ENCODE data around the gene PPIP5K2.

- TF ChIP-seq, protein P1, sequence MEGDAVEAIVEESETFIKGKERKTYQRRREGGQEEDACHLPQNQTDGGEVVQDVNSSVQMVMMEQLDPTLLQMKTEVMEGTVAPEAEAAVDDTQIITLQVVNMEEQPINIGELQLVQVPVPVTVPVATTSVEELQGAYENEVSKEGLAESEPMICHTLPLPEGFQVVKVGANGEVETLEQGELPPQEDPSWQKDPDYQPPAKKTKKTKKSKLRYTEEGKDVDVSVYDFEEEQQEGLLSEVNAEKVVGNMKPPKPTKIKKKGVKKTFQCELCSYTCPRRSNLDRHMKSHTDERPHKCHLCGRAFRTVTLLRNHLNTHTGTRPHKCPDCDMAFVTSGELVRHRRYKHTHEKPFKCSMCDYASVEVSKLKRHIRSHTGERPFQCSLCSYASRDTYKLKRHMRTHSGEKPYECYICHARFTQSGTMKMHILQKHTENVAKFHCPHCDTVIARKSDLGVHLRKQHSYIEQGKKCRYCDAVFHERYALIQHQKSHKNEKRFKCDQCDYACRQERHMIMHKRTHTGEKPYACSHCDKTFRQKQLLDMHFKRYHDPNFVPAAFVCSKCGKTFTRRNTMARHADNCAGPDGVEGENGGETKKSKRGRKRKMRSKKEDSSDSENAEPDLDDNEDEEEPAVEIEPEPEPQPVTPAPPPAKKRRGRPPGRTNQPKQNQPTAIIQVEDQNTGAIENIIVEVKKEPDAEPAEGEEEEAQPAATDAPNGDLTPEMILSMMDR (IDR thresholded peaks at IDR 0.05; ENCODE audit: low read depth, low read length, missing input control): no peak
- no peak for TF ChIP-seq EGR1 (IDR thresholded peaks at IDR 0.05; ENCODE audit: low read depth in 2 of 2)
- no peak for TF ChIP-seq FOXA1 (IDR thresholded peaks at IDR 0.05)
- TF ChIP-seq ATF3 (IDR thresholded peaks at IDR 0.05): no peak
- no peak for TF ChIP-seq REST (IDR thresholded peaks at IDR 0.05)
- TF ChIP-seq TAF1 (conservative IDR thresholded peaks at IDR 0.05): no peak
Observed at GRCh38 chr5:103098993-103099392, 21.1 kb upstream of the PPIP5K2 start.

All from liver (tissue), 3 donors.